H9 (cell line): ENCODE data around the gene COPS4. TPM values are rescaled to one million over a fixed set of nuclear protein-coding genes. Genes with fewer than 3 reads are reported as not detected.

Experiments used
- DNase-seq: peaks from one replicate; pipeline ENCODE4 v3.0.0-alpha.2; 2017
- H2AFZ ChIP-seq: one replicate; pipeline ENCODE4 v1.6.1; 2013; ENCODE audit warnings: mild to moderate bottlenecking, low read length, control low read depth, moderate library complexity
- H2AK5ac ChIP-seq: 2 replicates; pipeline ENCODE4 v1.6.1; 2013; ENCODE audit warnings: low read length, control low read depth, mixed read lengths; ENCODE audit not compliant: insufficient read length
- H2BK120ac ChIP-seq: one replicate; pipeline ENCODE4 v1.6.1; 2013; ENCODE audit warnings: low read depth, mild to moderate bottlenecking, low read length, control low read depth, inconsistent platforms; ENCODE audit not compliant: poor library complexity, severe bottlenecking
- H2BK12ac ChIP-seq: 2 replicates; pipeline ENCODE4 v1.6.1; 2013; ENCODE audit warnings: low read length, control low read depth, mixed read lengths, low read depth; ENCODE audit not compliant: insufficient read length
- H2BK15ac ChIP-seq: 2 replicates; pipeline ENCODE4 v1.6.1; 2013; ENCODE audit warnings: low read depth, low read length, control low read depth
- H2BK20ac ChIP-seq: one replicate; pipeline ENCODE4 v1.6.1; 2013; ENCODE audit warnings: low read depth, mild to moderate bottlenecking, low read length, control low read depth, inconsistent platforms; ENCODE audit not compliant: poor library complexity, severe bottlenecking
- H2BK5ac ChIP-seq: 2 replicates; pipeline ENCODE4 v1.6.1; 2013; ENCODE audit warnings: low read length, control low read depth, mixed read lengths; ENCODE audit not compliant: insufficient read length
- H3K14ac ChIP-seq: 2 replicates; pipeline ENCODE4 v1.6.1; 2013; ENCODE audit warnings: low read length, control low read depth; ENCODE audit not compliant: insufficient read depth
- H3K18ac ChIP-seq: 2 replicates; pipeline ENCODE4 v1.6.1; 2013; ENCODE audit warnings: low read depth, mild to moderate bottlenecking, mixed read lengths, low read length, control low read depth; ENCODE audit not compliant: insufficient read length
- H3K23ac ChIP-seq: 2 replicates; pipeline ENCODE4 v1.6.1; 2013; ENCODE audit warnings: low read length, control low read depth, mixed read lengths, low read depth; ENCODE audit not compliant: insufficient read length
- H3K23me2 ChIP-seq: 2 replicates; pipeline ENCODE4 v1.6.1; 2013; ENCODE audit warnings: low read depth, mild to moderate bottlenecking, mixed read lengths, low read length, control low read depth; ENCODE audit not compliant: insufficient read length, poor library complexity, severe bottlenecking
- H3K27ac ChIP-seq: 2 replicates; pipeline ENCODE4 v1.5.1; 2013; ENCODE audit warnings: low read length, control low read depth, mixed read lengths, low read depth; ENCODE audit not compliant: insufficient read length
- H3K27me3 ChIP-seq: 2 replicates; pipeline ENCODE4 v1.6.1; 2013; ENCODE audit warnings: low read length, control low read depth, inconsistent platforms; ENCODE audit not compliant: insufficient read depth
- H3K4ac ChIP-seq: 2 replicates; pipeline ENCODE4 v1.6.1; 2013; ENCODE audit warnings: low read depth, mild to moderate bottlenecking, control low read depth, inconsistent platforms, low read length, moderate library complexity
- H3K4me1 ChIP-seq: 2 replicates; pipeline ENCODE4 v1.6.1; 2013; ENCODE audit warnings: low read length, control low read depth, inconsistent platforms; ENCODE audit not compliant: insufficient read depth
- H3K4me2 ChIP-seq: 2 replicates; pipeline ENCODE4 v1.6.1; 2013; ENCODE audit warnings: low read length, control low read depth, mixed read lengths; ENCODE audit not compliant: insufficient read length, insufficient read depth
- H3K56ac ChIP-seq: 2 replicates; pipeline ENCODE4 v1.6.1; 2013; ENCODE audit warnings: low read depth, mild to moderate bottlenecking, mixed read lengths, low read length, control low read depth; ENCODE audit not compliant: insufficient read length
- H3K79me1 ChIP-seq: 2 replicates; pipeline ENCODE4 v1.6.1; 2013; ENCODE audit warnings: low read depth, mild to moderate bottlenecking, moderate library complexity, low read length, control low read depth, inconsistent platforms; ENCODE audit not compliant: insufficient read depth, poor library complexity, severe bottlenecking
- H3K79me2 ChIP-seq: 2 replicates; pipeline ENCODE4 v1.6.1; 2013; ENCODE audit warnings: low read length, control low read depth, inconsistent platforms; ENCODE audit not compliant: insufficient read depth
- H3K9ac ChIP-seq: 2 replicates; pipeline ENCODE4 v1.6.1; 2013; ENCODE audit warnings: low read length, control low read depth, mixed read lengths; ENCODE audit not compliant: insufficient read length; ENCODE audit errors: extremely low read depth
- H3K9me3 ChIP-seq: one replicate; pipeline ENCODE4 v1.6.1; 2013; ENCODE audit warnings: low read depth, low read length, inconsistent platforms; ENCODE audit not compliant: control insufficient read depth
- H3T11ph ChIP-seq: one replicate; pipeline ENCODE4 v1.6.1; 2013; ENCODE audit warnings: mild to moderate bottlenecking, low read length, control low read depth, inconsistent platforms
- H4K20me1 ChIP-seq: one replicate; pipeline ENCODE4 v1.6.1; 2013; ENCODE audit not compliant: control insufficient read depth, insufficient read length, insufficient read depth
- H4K5ac ChIP-seq: 2 replicates; pipeline ENCODE4 v1.6.1; 2013; ENCODE audit warnings: low read depth, mild to moderate bottlenecking, mixed read lengths, low read length, control low read depth; ENCODE audit not compliant: insufficient read length
- H4K8ac ChIP-seq: replicated peaks from 2 replicates; pipeline ENCODE4 v1.6.1; 2013; ENCODE audit warnings: low read length, control low read depth, mixed read lengths, low read depth; ENCODE audit not compliant: insufficient read length
- H4K91ac ChIP-seq: 2 replicates; pipeline ENCODE4 v1.6.1; 2013; ENCODE audit warnings: low read depth, mild to moderate bottlenecking, moderate library complexity, mixed read lengths, low read length, control low read depth; ENCODE audit not compliant: insufficient read length
- H3K27ac Mint-ChIP-seq, 3 experiments: 2 replicates in 2 of 3; 3 replicates in 1 of 3; pipeline ENCODE4 v1.8.0; 2020 to 2021; ENCODE audit warnings: mixed read lengths in 3 of 3, mild to moderate bottlenecking in 1 of 3, moderate library complexity in 1 of 3
- H3K27me3 Mint-ChIP-seq: 2 replicates; pipeline ENCODE4 v1.8.0; 2021; ENCODE audit warnings: low read depth, mild to moderate bottlenecking, moderate library complexity, mixed read lengths
- H3K36me3 Mint-ChIP-seq, 3 experiments: 2 replicates in 2 of 3; 3 replicates in 1 of 3; pipeline ENCODE4 v1.8.0; 2020 to 2021; ENCODE audit warnings: low read depth in 3 of 3, mixed read lengths in 3 of 3; ENCODE audit not compliant: insufficient read depth in 1 of 3
- H3K4me1 Mint-ChIP-seq, 2 experiments: 2 replicates each; pipeline ENCODE4 v1.8.0; 2020; ENCODE audit warnings: mixed read lengths in 2 of 2
- H3K4me3 Mint-ChIP-seq, 2 experiments: 2 replicates in 1 of 2; 3 replicates in 1 of 2; pipeline ENCODE4 v1.8.0; 2020 to 2021; ENCODE audit warnings: mild to moderate bottlenecking in 2 of 2, mixed read lengths in 2 of 2, moderate library complexity in 1 of 2
- H3K9me3 Mint-ChIP-seq, 2 experiments: 2 replicates in 1 of 2; 3 replicates in 1 of 2; pipeline ENCODE4 v1.8.0; 2020; ENCODE audit warnings: mild to moderate bottlenecking in 2 of 2, mixed read lengths in 2 of 2, moderate library complexity in 1 of 2
- CTCF ChIP-seq: fragments of 200-600 bp; sonication (generic); conservative IDR thresholded peaks from 3 replicates; pipeline ENCODE4 v1.8.0; 2021; ENCODE audit warnings: antibody characterized with exemption, mild to moderate bottlenecking
- total RNA-seq: library from RNA; stranded (reverse); gene quantifications from 2 replicates; pipeline ENCODE4 v1.2.1, GENCODE V29; 2021

Gene COPS4
- total RNA-seq, 1 experiment from 2014 or later: 39.9 TPM

GRCh38 chr4:83054928-83055327 is 19.9 kb downstream of the COPS4 start:
- Histone ChIP-seq H4K5ac (no peak overlapping the region), H3K9me3 (no peaks in the 10 kb centered on the region), H2BK15ac (no peak overlapping the region), H4K91ac (no peak overlapping the region), H4K20me1 (no peaks in the 10 kb centered on the region), H3K4me2 (no peak overlapping the region), H3K14ac (no peak overlapping the region), H3T11ph (no peak overlapping the region), H2AK5ac (no peak overlapping the region), H4K8ac (no peak overlapping the region), H2AFZ (no peak overlapping the region), H3K27me3 (no peaks in the 10 kb centered on the region), H2BK120ac (no peak overlapping the region), H3K4ac (no peak overlapping the region), H2BK12ac (no peak overlapping the region), H3K79me1 (no peaks in the 10 kb centered on the region), H2BK20ac (no peak overlapping the region), H2BK5ac (no peak overlapping the region), H3K23ac (no peak overlapping the region), H3K56ac (no peak overlapping the region), H3K23me2 (no peaks in the 10 kb centered on the region), H3K18ac (no peak overlapping the region), H3K27ac (no peak overlapping the region), H3K4me1 (no peaks in the 10 kb centered on the region), H3K9ac (no peak overlapping the region), H3K79me2 (no peaks in the 10 kb centered on the region)
- H3K4me1 Mint-ChIP-seq: peaks cover 3 to 4% of the 10 kb centered on the region in 2 experiments; a peak in 1 of 4 replicates
- DNase-seq: no peak
- no peak overlapping the region for H3K27ac Mint-ChIP-seq
- H3K4me3 Mint-ChIP-seq: no peak overlapping the region
- TF ChIP-seq CTCF: peak; percentile 36; the same call in 2 of the 3 replicates
- H3K9me3 Mint-ChIP-seq: no peaks in the 10 kb centered on the region; a peak in 2 of 5 replicates
- H3K36me3 Mint-ChIP-seq: peaks cover 14 to 45% (median 34%) of the 10 kb centered on the region in 3 experiments; a peak in 5 of 7 replicates
- no peaks in the 10 kb centered on the region for H3K27me3 Mint-ChIP-seq
